HFFc6 (cell line): ENCODE results near the gene SIL1. TPM values are rescaled to one million over a fixed set of nuclear protein-coding genes. Genes with fewer than 3 reads are reported as not detected.

Experiments
- DNase-seq: peaks from one replicate; pipeline ENCODE4 v3.0.0-alpha.2; 2018
- H3K27ac Mint-ChIP-seq: 2 replicates; pipeline ENCODE4 v1.8.0; 2020; ENCODE audit warnings: mild to moderate bottlenecking, mixed read lengths
- H3K27me3 Mint-ChIP-seq: 2 replicates; pipeline ENCODE4 v1.8.0; 2021; ENCODE audit warnings: mild to moderate bottlenecking, moderate library complexity, mixed read lengths; ENCODE audit not compliant: insufficient read depth
- H3K36me3 Mint-ChIP-seq: 2 replicates; pipeline ENCODE4 v1.8.0; 2021; ENCODE audit warnings: low read depth, mixed read lengths
- H3K4me1 Mint-ChIP-seq: 2 replicates; pipeline ENCODE4 v1.8.0; 2020; ENCODE audit warnings: low read depth, mixed read lengths
- H3K4me3 Mint-ChIP-seq: 2 replicates; pipeline ENCODE4 v1.8.0; 2020; ENCODE audit warnings: mild to moderate bottlenecking, moderate library complexity, mixed read lengths
- H3K9me3 Mint-ChIP-seq: 2 replicates; pipeline ENCODE4 v1.8.0; 2020; ENCODE audit warnings: mild to moderate bottlenecking, mixed read lengths
- CTCF ChIP-seq: fragments of 200-600 bp; sonication (generic); IDR thresholded peaks from 2 replicates; pipeline ENCODE4 v1.5.0; 2021; ENCODE audit warnings: antibody characterized with exemption, mild to moderate bottlenecking
- total RNA-seq, 6 experiments: library from RNA; stranded (reverse); fragmentation: NEBNext Ultra II Directional; extraction: Animal tissue kit (Norgen Biotek cat#: 25700); gene quantifications; 2 replicates in 1 of 6; 3 replicates in 5 of 6; pipeline ENCODE4 v1.2.3, GENCODE V29; 2021

SIL1 gene
- total RNA-seq, 6 experiments from 2014 or later: 64.7 to 84.7 (median 78.7) TPM

GRCh38 chr5:138953387-138954256, 244.5 kb downstream of the SIL1 start:
- H3K27ac Mint-ChIP-seq: no peak overlapping the region
- TF ChIP-seq CTCF: no peak
- H3K9me3 Mint-ChIP-seq: no peaks in the 10 kb centered on the region
- 0 out of 2 replicates have a peak, but pooled peaks cover 5% of the 10 kb centered on the region for H3K4me1 Mint-ChIP-seq
- no peak overlapping the region for H3K4me3 Mint-ChIP-seq
- H3K36me3 Mint-ChIP-seq: no peaks in the 10 kb centered on the region
- DNase-seq: no peak
- H3K27me3 Mint-ChIP-seq: peaks cover 3% of the 10 kb centered on the region

- no peak for DNase-seq
- Mint-ChIP-seq H3K27me3 (peaks cover 3% of the 10 kb centered on the region), H3K4me1 (0 out of 2 replicates have a peak, but pooled peaks cover 5% of the 10 kb centered on the region), H3K4me3 (no peak overlapping the region), H3K36me3 (no peaks in the 10 kb centered on the region), H3K27ac (no peak overlapping the region), H3K9me3 (no peaks in the 10 kb centered on the region)
- TF ChIP-seq CTCF: no peak
Measured at GRCh38 chr5:138952962-138953361, 245.2 kb downstream of the SIL1 start.

GRCh38 chr5:138951986-138952735, 246.0 kb downstream of the SIL1 start:
- H3K4me3 Mint-ChIP-seq: no peak overlapping the region
- DNase-seq: no peak
- peaks cover 3% of the 10 kb centered on the region for H3K27me3 Mint-ChIP-seq
- TF ChIP-seq CTCF: no peak
- H3K27ac Mint-ChIP-seq: no peak overlapping the region
- H3K9me3 Mint-ChIP-seq: no peaks in the 10 kb centered on the region
- no peaks in the 10 kb centered on the region for H3K36me3 Mint-ChIP-seq
- H3K4me1 Mint-ChIP-seq: 0 out of 2 replicates have a peak, but pooled peaks cover 5% of the 10 kb centered on the region

GRCh38 chr5:138951091-138951985, 246.8 kb downstream of the SIL1 start:
- no peaks in the 10 kb centered on the region for H3K9me3 Mint-ChIP-seq
- H3K27me3 Mint-ChIP-seq: peaks cover 3% of the 10 kb centered on the region
- no peak overlapping the region for H3K27ac Mint-ChIP-seq
- H3K36me3 Mint-ChIP-seq: no peaks in the 10 kb centered on the region
- DNase-seq: no peak
- no peak overlapping the region for H3K4me3 Mint-ChIP-seq
- TF ChIP-seq CTCF: no peak
- H3K4me1 Mint-ChIP-seq: 0 out of 2 replicates have a peak, but pooled peaks cover 5% of the 10 kb centered on the region

GRCh38 chr5:138950421-138951031, 247.6 kb downstream of the SIL1 start:
- Mint-ChIP-seq H3K4me3 (no peak overlapping the region), H3K4me1 (0 out of 2 replicates have a peak, but pooled peaks cover 5% of the 10 kb centered on the region), H3K36me3 (no peaks in the 10 kb centered on the region), H3K9me3 (no peaks in the 10 kb centered on the region), H3K27ac (no peak overlapping the region), H3K27me3 (peaks cover 3% of the 10 kb centered on the region)
- DNase-seq: no peak
- TF ChIP-seq CTCF: no peak
